RCC 7860 (cell line): ENCODE data around the gene KIF20A.
"Not testable (repeated sequence)": the region's sequence is repeated elsewhere in the genome, so short reads cannot be mapped to it uniquely, and the experiment has no call there.

Source experiments
- DNase-seq: peaks from one replicate; pipeline ENCODE4 v3.0.0-alpha.2; 2015; ENCODE audit warnings: low spot score
- FAIRE-seq: peaks from 2 replicates; lab custom pipeline; 2012; peaks lifted over from hg19 to GRCh38; lab: Jason Lieb, UNC

Gene KIF20A

DNA sequence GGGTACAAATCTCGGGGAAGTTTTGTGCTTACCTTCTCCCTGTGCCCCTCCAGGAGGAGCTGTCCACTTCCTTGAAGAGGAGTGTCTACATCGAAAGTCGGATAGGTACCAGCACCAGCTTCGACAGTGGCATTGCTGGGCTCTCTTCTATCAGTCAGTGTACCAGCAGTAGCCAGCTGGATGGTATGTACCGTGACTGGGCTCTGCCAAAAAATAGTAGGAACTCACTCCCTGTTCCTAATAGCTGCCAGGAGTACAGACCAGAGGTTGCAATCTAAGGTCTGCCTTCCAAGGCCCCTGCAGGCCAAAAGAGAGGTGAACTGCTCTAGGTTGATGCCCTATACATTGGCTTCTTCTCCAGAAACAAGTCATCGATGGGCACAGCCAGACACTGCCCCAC lies 3.9 kb downstream of the KIF20A start:
- FAIRE-seq (no peak), DNase-seq (no peak)

DNA sequence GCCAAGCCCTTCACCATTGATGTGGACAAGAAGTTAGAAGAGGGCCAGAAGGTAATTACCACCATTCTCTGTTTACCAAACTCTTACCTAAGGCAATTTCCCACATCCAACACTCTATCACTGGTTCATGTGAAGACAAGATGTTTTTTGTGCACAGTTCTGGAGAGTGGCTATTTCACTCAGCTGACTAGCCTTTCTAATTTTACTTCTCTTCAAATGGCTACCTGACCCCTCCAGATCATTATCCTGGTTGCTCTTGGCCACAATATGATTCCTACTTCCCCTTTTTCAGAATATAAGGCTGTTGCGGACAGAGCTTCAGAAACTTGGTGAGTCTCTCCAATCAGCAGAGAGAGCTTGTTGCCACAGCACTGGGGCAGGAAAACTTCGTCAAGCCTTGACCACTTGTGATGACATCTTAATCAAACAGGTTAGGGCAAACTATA lies 7.1 kb downstream of the KIF20A start:
- FAIRE-seq (no peak), DNase-seq (no peak)

DNA sequence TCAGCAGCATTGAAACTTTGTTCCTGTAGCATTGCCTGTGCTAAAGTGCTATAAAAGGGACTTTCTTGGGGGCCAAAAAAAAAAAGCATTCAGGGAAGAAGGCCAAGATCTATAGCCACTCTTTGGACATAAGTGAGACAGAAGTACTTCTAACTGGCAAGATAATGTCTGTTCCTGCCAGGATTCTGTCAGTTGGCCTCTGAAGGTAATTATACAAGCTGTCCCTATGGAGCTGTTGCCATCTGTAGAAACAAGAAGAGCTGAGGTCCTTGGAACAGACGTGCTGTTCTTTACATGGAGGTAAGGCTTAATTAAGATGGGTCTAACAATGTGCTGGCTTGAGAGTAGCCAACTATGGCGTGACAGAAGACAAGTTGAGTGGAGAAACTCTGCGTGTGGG lies 9.7 kb downstream of the KIF20A start:
- DNase-seq, result no peak
- FAIRE-seq, result no peak

DNA sequence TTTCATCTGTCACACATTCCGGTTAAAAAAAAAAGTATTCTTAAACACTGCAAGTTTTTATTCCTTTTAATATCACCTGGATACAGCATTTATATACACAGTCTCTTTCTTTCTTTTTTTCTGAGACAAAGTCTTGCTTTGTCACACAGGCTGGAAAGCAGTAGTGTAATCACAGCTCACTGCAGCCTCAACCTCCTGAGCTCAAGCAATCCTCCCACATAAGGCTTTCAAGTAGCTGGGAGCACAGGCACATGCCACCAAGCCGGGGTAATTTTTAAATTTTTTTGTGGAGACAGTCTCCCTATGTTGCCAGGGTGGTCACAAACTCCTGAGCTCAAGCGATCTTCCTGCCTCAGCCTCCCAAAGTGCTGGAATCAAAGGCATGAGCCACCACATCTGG lies 13.9 kb downstream of the KIF20A start:
- DNase-seq (no peak), FAIRE-seq (no peak)

DNA sequence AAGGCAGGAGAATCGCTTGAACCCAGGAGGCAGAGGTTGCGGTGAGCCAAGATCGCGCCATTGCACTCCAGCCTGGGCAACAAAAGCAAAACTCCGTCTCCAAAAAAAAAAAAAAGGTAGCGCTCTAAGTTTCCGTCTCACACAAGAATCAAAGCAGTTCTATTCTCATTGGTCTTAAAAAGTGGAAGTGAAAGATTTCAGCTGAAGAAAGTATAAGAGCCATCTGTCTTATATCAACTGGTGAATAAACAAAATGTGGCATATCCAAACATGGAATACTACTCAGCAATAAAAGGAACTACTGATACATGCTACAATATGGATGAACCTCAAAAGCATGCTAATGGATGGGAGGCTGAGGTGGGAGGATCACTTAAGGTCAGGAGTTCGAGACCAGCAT lies 14.9 kb downstream of the KIF20A start:
- FAIRE-seq, result not testable (repeated sequence)

DNA sequence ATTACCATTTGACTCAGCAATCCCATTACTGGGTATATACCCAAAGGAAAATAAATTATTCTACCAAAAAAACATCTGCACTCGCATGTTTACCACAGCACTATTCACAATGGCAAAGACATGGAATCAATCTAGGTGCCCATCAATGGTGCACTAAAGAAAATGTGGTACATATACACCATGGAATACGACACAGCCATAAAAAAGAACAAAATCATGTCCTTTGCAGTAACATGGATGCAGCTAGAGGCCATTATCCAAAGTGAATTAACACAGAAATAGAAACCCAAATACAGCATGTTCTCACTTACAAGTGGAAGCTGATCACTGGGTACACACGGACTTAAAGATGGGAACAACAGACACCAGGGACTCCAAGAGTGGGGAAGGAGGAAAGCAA lies 32.1 kb downstream of the KIF20A start:
- no peak for FAIRE-seq
- no peak for DNase-seq

More for the DNA sequence above, 14.9 kb downstream of the KIF20A start:
- DNase-seq, result not testable (repeated sequence)

DNA sequence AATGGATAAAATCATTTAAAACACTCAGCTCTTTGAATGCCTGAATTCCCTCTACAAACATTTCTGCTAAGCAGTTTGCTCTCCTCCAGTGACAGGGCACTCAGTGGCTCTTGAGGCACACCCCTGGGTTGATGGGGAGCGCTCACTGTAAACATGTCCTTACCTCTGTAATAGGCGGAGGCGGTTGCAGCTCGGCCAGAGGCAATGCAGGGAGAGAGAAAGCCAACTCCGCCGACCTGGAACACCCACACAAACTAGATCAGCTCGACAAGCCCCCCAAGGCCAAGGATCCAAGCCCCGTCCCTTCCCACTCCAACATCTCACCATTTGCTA lies 33.9 kb downstream of the KIF20A start:
- FAIRE-seq (no peak), DNase-seq (no peak)

DNA sequence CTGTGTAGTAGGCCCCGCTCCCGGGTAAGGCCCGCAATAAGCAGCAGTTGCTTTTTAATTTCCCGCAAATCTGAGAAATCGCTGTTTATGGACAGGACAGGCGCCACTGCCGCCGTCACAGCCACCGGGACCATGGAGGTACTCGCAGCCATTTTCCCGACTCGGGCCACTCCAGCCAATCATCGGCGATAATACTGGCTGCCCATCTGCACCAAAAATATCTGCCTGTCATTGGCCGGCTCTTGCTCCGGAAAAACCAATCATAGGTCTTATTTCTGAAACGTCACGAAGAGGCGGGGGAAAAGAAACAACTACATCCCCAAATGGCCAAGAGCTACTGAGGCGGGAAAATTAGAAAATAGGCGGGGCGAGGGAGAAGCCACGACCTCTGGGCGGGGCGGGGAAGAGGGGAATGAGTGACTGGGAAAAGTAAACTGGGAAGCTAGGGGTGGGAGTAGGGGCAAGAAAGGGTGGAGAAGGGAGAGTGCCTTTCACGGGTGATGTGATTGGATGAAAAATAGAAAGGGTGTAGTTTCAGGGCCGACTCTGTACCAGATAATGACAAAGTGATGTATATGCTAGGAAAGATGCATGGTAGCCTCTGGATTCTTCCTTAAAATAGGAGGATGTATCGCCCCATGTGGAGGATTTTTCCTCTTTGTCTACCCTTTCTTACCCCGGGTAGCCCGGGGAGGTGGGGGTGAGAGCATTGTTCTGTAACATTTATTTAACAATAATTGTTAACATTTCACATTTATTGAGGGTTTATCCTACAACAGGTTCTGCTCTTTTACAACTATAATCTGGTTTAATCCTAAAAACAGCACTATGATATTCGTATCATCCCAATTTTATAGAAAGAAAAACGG lies 34.5 kb downstream of the KIF20A start, which contains the start of gene CDC23:
TSS of gene CDC23 (minus strand) at position 163 of the 869 bp plus-strand sequence. CDS start at position 152, 11 bp downstream.
- FAIRE-seq (peak; percentile 98), DNase-seq (peak; percentile 98)

DNA sequence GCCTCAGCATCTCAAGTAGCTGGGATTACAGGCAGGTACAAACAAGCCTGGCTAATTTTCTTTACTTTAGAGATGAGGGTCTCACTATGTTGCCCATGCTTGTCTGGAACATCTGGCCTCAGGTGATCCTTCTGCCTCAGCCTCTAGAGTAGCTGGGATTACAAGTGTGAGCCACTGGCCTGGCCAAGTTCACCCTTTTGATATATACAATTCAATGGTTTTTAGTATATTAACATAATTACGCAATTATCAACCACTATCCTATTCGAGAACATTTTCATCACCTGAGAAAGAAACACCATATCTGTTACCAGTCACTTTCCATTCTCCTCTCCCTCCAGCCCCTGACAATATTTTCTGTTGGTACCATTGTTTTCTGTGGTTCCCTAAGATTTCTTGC lies 37.9 kb downstream of the KIF20A start:
- DNase-seq (no peak), FAIRE-seq (no peak)

DNA sequence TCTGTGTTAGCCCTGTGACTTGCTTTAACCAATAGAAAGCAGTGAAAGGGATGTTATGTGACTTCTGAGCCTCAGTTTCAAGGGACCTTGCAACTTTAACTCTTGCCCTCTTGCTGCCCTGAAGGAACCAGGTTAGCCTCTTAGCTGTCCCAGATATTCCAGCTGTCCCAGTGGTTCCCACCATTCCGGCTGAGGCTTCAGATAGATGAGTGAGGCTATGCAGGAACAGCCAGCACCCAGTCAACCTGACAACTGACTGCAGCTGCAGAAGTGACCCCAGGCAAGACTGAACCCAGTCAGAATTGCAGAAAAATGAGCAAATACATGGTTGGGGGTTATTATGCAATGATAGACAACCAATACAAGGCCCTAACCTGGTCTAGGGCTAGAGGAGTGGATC lies 44.6 kb downstream of the KIF20A start:
- FAIRE-seq, result no peak
- DNase-seq, result no peak

DNA sequence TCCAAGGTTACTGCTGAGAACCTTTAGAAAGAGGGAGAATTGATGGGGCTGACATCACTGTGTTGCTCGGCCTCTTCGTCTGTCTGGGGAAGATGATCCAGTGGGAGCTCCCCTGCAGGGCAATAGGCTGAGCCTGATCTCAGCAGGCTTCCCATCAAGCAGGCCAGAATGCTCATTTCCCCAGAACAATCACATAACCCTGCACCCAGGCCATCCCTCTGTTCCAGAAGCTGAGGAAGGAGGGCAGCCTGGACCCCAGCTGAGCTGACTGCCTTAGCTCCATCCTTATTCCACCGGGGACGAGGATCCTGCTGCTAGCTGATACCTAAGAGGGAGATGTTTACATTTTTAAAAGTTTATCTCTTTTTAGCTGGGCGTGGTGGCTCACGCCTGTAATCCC lies 45.8 kb downstream of the KIF20A start:
- DNase-seq (no peak), FAIRE-seq (no peak)

DNA sequence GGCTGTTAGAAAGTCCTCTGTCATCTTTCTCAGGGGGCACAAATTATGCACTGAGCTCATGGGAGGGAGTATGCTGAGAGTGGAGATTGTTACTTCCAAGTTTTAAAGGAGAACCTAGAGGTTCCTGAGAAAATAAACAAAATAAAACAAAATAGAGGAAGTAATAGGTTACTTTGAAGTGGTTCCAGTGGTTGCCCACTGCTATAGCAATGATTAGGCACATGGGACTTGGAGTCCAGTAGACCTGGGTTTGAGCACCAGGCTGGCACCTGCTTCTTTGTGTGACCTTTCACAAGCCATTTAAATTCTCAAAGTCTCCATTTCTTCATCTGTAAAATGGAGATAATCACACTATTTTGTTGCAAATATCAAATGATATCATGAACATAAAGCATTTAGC lies 48.0 kb downstream of the KIF20A start:
- DNase-seq (no peak), FAIRE-seq (no peak)

DNA sequence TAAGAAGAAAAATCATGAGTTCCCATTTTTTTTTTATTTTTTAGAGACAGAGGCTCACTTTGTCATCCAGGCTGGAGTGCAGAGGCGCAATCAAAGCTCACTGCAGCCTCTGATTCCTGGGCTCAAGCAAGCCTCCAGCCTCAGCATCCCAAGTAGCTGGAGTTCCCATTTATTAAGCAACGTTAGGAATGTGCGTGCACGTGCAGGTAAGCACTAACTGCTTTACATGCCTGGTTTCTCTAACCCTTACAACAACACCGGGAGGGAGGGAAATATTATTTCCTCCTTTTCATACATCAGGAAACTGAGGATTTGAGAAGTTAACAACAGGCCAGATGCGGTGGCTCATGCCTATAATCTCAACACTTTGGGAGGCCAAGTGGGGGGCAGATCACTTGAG lies 50.5 kb downstream of the KIF20A start:
- DNase-seq (no peak), FAIRE-seq (no peak)

DNA sequence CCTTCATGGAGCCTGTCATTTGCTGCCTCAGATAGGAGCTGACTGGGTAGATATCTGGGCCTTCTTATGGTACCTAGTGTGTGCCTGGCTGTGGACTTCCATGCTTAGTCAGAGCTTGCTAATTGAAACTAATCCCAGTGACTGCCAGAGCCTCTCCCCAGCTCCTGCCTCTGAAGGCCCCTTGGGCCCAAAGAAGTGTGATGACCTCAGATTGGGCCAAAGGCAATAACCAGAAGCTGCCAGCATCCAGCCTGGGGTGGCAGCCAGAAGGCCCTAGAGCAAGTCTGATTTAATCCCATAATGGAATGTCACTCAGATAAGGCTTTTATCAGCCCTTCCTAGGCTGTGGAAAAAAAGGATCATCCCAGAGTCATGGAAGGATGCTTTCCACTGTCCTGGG lies 51.3 kb downstream of the KIF20A start:
- FAIRE-seq (no peak), DNase-seq (no peak)

DNA sequence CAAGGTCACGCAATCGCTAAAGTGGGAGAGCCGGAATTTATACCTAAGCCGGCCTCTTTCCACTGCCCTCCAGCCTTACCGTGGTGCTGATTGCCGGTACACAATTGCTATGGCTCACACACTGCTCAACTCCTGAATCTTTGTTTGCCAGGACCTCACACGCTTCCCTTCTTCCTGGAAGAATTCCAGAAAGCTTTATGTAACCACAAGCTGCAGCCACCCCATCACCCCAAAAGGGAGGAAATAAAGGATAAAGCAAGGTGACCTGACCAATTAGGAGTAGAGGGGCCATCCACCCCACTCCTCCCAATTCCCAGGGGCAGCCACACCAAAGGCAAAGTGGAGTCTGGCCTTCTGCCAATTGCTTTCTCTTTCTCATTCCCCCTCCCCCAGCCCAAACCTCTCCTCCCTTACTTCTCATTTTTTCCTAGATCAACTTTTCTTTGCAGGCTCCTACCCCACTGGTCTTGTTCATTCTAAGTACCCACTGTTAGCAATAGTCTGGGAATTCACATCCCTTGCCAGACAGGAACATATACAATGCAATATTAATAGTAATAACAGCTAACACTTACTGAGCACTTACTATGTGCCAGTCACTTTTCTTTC lies 52.2 kb downstream of the KIF20A start:
- DNase-seq (no peak), FAIRE-seq (no peak)

DNA sequence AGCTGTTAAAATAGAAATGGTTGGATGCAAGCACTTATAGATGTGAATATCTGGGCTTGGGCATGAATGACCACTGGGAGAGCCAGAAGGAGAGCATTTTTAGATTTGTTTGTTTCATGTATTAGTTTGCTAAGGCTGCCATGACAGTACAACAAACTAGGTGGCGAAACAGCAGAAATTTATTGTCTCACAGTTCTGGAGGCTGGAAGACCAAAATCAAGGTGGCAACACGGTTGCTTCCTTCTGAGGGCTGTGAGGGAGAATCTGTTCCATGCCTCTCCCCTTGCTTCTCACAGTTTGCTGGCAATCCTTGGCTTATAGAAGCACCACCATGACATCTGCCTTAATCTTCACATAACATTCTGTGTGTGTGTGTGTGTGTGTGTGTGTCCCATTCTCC lies 54.4 kb downstream of the KIF20A start:
- FAIRE-seq, result no peak
- no peak for DNase-seq

DNA sequence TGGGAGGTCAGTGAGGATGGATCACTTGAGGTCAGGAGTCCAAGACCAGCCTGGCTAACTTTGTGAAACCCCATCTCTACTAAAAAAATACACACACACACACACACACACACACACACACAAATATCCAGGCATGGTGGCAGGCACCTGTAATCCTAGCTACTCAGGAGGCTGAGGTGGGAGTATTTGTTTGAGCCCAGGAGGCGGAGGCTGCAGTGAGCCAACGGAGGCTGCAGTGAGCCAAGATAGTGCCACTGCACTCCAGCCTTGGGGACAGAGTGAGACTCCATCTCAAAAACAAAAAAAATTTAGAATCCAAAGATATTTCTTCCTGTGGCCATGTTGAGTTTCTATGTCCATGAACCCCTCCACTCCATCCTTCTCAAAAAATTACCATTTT lies 55.7 kb downstream of the KIF20A start:
- DNase-seq, result no peak
- no peak for FAIRE-seq
